NCI-H1694 (cell line): Measurements from ENCODE around the gene LIPE.

Experiments
- DNase-seq: peaks from one replicate; lab custom pipeline; 2025; lab: John Stamatoyannopoulos, UW

LIPE gene

GRCh38 chr19:42411581-42412178 lies 15.5 kb downstream of the LIPE start:
- DNase-seq, result no peak

- no peak for DNase-seq
Observed at GRCh38 chr19:42410371-42410770, 16.8 kb downstream of the LIPE start.

- DNase-seq, result no peak
Observed at GRCh38 chr19:42409477-42409876, 17.7 kb downstream of the LIPE start.

- DNase-seq, result no peak
Observed at GRCh38 chr19:42407816-42408175, 19.4 kb downstream of the LIPE start.

- DNase-seq, result no peak
Observed at GRCh38 chr19:42407085-42407815, 19.9 kb downstream of the LIPE start.

- no peak for DNase-seq
Observed at GRCh38 chr19:42406111-42406510, 21.1 kb downstream of the LIPE start.

- no peak for DNase-seq
Observed at GRCh38 chr19:42403586-42403985, 23.6 kb downstream of the LIPE start.

GRCh38 chr19:42402376-42403116 lies 24.6 kb downstream of the LIPE start:
- DNase-seq, result no peak

- peak; percentile 72 for DNase-seq
Observed at GRCh38 chr19:42401365-42402303, 25.6 kb downstream of the LIPE start.

GRCh38 chr19:42400404-42400803 lies 26.8 kb downstream of the LIPE start:
- no peak for DNase-seq

- DNase-seq, result no peak
Observed at GRCh38 chr19:42397263-42398166, 29.7 kb downstream of the LIPE start.

GRCh38 chr19:42396381-42397262 lies 30.6 kb downstream of the LIPE start:
- DNase-seq, result peak; percentile 99

GRCh38 chr19:42394751-42395150 lies 32.4 kb downstream of the LIPE start:
- no peak for DNase-seq

- DNase-seq, result no peak
Observed at GRCh38 chr19:42392165-42392564, 35.0 kb downstream of the LIPE start.

- DNase-seq, result no peak
Observed at GRCh38 chr19:42389899-42390298, 37.3 kb downstream of the LIPE start, which contains the start of gene CNFN. TSS of gene CNFN (minus strand) at chr19:42390297. CDS start at chr19:42389037, 1,260 bp downstream.

- DNase-seq, result no peak
Observed at GRCh38 chr19:42388851-42389489, 38.2 kb downstream of the LIPE start.

- peak; percentile 46 for DNase-seq
Observed at GRCh38 chr19:42386974-42387707, 40.0 kb downstream of the LIPE start.

GRCh38 chr19:42380155-42380554 lies 47.0 kb downstream of the LIPE start:
- DNase-seq, result no peak
